Suprapubic skin (tissue), 4 donors: ENCODE results near the gene GRAMD1A.

Experiments
- EP300 ChIP-seq: sonication (generic); formaldehyde crosslinking; IDR thresholded peaks from one replicate; pipeline ENCODE4 v1.6.1; 2017; ENCODE audit warnings: antibody characterized with exemption
- POLR2A ChIP-seq, 2 donors: fragments of 450-650 bp; IDR thresholded peaks; one replicate each; pipeline ENCODE4 v1.6.1; 2017; ENCODE audit warnings: antibody characterized with exemption in 2 of 2, mild to moderate bottlenecking in 2 of 2, moderate library complexity in 2 of 2
- POLR2AphosphoS5 ChIP-seq, 3 donors: sonication (generic); formaldehyde crosslinking; IDR thresholded peaks; one replicate each; pipeline ENCODE4 v1.6.1; 2017; ENCODE audit warnings: antibody characterized with exemption in 3 of 3
- TF ChIP-seq, protein P1 (sequence below), 2 donors: fragments of 200-600 bp in 1 of 2; fragments of 450-650 bp in 1 of 2; sonication (generic) in 1 of 2; IDR thresholded peaks; one replicate each; pipeline ENCODE4 v1.5.1; 2016 to 2019; ENCODE audit warnings: antibody characterized with exemption in 2 of 2, mild to moderate bottlenecking in 1 of 2, moderate library complexity in 1 of 2

DNA sequence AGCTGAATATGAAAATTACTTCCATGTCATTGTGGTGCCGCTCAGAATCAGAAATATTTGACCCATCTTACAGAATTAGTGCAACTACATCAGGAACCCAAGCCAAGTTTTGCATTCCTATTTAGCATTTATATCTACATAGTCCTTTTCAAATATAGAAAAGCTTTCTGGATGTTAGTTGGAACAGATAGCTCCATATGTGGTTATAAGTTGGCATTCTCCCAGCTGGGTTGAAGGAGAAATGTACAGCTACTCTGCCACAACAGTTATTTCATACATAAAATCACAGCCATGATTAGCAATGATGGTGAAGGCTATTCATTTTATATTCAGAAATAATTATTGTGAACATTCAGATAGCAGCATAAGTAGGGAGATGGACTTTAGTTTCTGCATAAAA lies 69.6 kb downstream of the GRAMD1A start:
- TF ChIP-seq POLR2A (IDR thresholded peaks at IDR 0.05) (no peak), POLR2AphosphoS5 (IDR thresholded peaks at IDR 0.05) (no peak), EP300 (no peak)
- TF ChIP-seq, protein P1, sequence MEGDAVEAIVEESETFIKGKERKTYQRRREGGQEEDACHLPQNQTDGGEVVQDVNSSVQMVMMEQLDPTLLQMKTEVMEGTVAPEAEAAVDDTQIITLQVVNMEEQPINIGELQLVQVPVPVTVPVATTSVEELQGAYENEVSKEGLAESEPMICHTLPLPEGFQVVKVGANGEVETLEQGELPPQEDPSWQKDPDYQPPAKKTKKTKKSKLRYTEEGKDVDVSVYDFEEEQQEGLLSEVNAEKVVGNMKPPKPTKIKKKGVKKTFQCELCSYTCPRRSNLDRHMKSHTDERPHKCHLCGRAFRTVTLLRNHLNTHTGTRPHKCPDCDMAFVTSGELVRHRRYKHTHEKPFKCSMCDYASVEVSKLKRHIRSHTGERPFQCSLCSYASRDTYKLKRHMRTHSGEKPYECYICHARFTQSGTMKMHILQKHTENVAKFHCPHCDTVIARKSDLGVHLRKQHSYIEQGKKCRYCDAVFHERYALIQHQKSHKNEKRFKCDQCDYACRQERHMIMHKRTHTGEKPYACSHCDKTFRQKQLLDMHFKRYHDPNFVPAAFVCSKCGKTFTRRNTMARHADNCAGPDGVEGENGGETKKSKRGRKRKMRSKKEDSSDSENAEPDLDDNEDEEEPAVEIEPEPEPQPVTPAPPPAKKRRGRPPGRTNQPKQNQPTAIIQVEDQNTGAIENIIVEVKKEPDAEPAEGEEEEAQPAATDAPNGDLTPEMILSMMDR (IDR thresholded peaks at IDR 0.05) = no peak
